Measurements from ENCODE around the gene PXMP2.
"Not testable (repeated sequence)": the region's sequence is repeated elsewhere in the genome, so short reads cannot be mapped to it uniquely, and the experiment has no call there.

The PXMP2 gene

DNA sequence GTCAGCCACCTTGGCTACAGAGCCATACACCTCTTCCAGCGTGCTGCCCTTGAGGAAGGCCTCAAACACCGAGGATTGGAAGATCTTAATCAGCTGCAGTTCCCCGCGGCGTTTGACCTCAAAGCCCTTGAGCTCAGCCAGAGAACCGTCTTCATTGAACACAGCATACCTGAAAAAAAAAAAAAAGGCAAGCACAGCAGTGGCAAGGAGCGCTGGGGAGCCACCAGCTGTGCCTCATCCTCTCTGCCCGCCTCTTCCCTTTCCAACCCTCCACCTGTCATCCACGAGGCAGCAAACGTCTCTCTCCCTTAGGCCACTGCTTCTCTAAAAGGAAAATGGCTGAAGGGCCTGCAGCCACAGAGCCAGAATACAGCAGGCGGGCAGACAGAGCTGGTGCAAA is 26.4 kb upstream of the PXMP2 start:
- no peak for DNase-seq

DNA sequence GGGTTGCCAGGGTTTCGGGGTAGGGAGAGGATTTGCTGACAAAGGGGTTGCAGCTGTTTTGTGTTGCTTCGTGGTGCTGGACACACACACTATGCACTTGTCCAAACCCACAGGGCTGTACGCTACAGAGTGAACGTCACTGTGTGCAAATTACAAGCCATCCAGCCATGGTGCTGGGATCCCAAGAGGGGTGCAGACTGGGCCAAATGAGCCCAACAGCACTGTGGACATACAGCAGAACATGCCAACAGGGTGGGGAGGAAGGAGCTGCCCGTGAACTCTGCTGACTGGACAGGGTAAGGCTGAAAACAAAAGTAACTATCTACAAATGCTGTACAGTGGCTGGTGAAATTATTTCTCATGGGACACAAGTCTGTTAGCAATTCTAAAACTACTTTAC is 25.4 kb upstream of the PXMP2 start:
- no peak for DNase-seq

DNA sequence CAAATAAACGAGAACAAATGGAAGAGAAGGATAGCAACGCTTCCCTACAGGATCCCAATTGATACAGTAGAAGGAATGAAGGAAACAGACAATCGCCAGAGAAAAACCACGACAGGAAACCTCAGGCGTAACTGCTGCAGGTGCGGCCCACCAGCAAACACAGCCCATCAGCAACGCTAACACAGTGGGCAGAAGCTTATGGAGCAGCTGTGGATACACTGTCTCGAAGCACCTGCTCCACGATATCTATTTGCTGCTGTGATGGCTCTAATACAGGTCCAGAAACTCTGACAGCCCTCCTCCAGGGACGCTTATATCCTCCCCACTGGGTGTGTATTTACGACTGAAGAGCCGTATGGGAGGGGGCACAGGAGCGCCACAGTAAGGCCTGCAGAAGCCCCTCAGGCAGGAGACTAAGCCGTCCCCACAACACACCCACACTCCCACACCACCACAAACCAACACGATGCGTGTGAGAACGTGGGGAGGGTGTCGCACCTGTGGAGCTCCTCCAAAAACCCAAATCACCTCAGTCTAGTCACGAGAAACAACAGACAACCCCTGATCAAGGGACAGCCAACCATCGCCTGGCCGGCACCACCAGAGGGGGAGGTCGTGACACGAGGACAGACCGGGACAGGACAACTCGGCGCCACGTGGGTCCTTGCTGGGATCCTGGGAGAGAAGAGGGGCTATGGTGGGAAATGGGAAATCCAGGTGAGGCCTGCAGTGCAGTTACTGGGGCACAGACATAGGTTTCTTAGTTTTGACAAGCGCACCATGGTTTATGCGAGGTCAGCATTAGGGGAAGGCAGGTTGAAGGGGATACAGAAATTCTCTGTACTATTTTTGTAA is 24.3 kb upstream of the PXMP2 start:
- DNase-seq: no peak

DNA sequence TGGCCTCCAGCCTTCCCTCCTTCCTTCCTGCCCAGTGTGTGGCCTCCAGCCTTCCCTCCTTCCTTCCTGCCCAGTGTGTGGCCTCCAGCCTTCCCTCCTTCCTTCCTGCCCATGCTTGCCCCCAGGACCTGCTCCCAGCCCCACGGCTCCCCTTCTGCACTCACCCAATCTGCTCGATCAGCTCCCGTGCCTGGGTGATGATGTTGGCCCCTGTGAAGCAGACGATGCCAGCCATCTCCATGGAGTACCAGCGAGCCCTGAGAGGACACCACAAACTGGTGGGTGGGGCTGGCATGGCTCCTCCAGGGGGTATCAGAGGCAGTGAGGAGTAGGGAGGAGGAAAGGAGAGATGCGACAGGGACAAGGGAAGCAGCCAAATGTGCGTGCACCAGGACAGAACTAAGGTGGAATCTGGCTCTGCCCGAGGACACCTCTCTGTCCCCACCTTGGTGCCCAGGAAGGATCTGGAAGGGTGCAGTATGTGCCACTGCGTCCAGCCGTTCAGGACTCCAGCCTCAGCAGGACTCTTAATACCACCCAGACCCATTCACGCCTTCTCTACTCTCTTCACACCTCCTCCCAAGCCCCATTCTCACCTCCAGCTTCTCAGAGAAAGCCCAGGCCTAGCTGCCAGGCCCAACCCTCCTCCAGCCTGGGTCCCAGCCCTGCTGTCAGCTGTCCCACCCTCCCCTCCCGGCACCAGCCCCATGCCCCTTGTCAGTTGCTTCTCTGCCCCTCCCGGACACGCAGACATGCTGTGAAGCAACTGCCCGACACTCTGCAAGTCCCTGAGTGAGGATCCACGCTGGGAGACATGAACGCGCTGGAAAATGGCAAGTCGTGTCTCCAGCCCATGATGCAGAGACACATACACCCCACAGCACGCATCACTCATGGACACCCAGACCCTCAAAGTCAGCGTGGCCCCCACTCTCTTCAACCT is 22.9 kb upstream of the PXMP2 start:
- no peak for DNase-seq

DNA sequence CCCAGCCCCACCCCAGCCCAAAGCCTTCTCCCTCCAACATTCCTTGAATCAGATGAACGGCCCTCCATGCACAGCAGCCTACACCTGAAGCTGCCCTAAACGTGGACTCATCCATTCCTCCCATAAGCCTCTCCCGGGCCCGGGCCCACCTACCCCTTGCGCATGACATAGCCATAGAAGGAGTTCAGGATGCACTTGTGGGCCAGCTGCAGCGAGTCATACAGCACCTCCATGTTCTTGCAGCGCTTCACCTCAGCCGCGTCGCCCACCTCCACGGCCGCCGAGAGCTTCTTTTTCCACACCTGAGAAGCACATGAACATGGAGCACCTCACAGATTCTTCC is 22.3 kb upstream of the PXMP2 start:
- no peak for DNase-seq

DNA sequence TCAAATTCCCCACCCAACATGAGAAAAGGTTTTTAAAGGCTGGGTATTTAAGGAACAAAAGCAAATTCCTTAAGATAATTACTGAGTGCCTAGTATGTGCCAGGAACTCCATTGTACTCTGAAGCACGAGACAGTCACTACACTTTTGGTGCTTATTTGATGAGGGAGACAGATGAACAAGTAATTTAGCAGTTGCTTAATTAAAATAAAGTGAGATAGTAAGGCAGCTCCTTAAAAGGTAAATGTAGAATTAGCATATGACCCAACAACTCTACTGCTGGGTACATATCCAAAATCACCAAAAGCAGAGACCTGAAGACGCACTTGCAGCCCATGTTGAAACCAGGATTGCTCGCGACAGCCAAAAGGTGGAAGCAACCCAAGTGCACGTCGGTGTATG is 21.6 kb upstream of the PXMP2 start:
- DNase-seq: no peak

DNA sequence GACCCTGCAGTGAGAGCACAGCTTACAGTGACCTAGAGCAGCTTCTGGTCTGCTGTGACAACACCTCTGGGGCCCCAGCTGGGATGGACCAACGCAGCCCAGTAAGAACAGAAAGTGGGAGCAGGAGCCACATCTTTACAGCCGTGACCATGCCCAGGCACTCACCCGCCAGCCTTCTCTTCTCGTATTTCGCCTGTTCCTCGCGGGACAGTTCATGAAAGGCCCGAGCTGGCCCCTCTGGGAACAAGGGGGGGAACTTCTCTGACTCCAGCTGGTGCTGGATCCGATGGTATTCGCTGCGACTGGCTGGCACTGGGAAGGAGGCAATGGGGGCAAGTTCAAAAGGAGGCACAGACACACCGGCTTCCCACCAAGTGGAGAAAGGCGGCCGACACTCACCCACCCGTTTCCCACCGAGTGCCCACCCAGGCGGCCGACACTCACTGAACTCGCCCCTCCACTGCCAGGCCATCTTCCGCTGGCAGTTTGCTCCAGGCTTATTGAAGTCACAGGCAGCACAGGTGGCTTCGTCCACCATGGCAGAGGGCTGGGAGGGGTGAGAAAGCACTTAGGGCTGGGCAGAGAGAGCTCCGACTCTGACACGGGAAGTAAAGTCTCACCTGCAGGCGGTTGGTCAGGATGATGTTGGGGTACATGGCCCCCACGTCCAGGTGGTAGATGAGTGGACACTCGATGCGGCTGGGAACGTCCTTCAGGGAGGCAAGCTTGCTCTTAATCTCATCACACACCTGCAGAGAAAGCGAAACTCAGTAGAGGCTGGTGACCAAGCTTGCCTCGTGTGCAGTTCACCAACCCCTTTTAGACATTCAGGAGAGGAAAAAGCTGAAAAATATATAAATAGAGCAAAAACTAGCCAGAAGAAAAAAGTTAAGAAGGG is 18.9 kb upstream of the PXMP2 start:
- DNase-seq: no peak

DNA sequence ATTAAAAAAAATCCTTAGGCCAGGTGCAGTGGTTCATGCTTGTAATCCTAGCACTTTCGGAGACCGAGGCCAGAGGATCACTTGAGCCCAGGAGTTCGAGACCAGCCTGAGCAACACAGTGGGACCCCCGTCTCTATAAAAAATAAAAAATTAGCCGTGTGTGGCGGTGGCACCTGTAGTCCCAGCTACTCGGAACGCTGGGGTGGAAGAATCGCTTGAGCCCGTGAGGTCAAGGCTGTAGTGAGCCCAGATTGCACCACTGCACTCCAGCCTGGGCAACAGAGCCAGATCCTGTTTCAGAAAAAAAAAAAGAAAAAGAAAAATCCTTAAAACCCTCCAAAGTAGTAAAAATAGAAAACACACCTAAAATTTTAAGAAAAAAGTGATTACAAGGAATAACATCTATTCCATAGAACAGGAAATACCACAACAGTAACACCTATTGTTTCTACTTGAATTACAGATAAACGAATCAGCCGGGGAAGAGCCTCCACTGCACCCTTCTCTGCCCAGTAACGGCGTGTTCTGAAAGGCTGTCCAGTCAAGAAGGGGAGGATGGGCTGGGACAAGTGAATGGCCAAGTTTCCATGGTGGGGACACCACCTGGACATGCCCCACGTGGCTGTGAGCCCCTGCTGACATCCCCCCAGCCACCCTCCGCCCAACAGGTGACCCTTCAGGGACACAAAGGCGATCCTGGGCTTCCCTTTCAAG is 18.1 kb upstream of the PXMP2 start:
- no peak for DNase-seq

DNA sequence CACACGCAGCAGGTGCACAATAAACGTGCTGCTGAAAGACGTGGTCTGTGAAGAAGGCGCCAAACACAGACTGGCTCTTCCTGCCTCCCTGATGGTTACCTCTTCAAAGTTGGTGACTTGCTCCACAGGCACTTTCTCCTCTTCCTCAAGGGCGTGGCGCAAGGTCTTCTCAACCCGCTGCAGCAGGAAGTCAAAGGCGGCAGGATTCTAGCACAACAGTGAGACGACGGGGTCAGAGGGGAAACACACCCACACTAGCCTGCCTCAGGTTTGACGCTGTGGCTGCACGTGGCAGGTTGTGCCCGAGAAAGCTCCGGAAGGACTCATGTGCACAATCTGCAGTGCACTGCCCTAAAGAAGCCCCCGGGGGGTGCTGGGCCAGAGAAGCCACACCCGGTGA is 15.3 kb upstream of the PXMP2 start:
- no peak for DNase-seq

DNA sequence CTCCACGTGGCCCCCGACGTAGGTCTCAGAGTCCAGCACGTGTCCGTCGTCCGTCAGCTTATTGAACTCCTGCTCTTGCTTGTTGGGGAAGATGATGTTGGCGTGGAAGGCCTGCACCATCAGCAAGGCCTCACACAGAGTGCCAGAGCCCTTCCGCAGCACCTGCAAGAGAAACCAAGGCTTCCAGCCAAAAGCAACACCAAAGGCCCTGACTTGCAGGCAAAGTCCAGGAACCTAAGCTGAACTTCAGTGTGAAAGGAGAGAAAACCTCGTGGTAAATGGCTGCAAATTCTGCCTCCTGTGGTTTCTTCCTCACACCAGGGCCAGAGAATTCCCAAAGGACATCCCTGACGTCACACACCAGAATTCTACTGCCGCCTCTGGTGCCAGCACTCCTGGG is 14.7 kb upstream of the PXMP2 start:
- no peak for DNase-seq

DNA sequence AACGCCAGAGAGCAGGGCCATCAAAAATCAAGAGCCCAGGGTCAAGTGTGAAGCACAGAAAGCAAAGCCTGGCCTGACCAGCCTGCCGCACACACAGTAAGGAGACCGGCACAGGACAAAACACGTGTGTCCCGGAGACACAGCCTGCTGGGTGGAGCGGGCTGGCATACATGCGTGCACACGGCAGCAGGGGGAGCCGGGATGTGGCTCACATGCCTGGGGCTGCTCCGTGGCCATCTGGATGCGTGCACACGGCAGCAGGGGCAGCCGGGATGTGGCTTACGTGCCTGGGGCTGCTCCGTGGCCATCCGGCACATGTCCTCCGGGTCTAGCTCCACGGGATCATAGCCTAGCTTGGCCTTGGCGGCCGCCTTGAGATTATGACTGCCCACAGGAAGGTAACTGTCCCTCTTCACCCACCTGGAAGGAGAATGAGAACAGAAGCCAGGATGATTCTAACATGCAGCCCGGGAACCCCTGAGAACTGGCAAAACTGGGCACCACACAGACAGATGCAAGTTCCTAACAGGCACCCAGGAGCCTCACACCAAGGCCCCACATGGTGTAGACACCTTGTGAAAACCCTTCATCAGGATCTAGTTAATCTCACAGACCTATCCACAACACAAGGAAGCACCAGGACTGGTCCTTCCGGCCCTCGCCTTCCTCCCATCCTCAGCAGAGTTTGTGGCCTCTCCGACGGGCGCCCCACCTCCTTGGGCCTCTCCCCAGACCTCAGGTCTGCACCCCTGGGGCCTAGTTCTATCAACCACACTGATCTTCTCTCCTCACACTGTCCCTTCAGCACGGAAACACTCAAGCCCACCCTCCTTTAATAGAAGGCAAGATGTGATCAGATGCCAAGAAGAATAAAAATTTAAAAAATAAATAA is 13.9 kb upstream of the PXMP2 start:
- DNase-seq: no peak

DNA sequence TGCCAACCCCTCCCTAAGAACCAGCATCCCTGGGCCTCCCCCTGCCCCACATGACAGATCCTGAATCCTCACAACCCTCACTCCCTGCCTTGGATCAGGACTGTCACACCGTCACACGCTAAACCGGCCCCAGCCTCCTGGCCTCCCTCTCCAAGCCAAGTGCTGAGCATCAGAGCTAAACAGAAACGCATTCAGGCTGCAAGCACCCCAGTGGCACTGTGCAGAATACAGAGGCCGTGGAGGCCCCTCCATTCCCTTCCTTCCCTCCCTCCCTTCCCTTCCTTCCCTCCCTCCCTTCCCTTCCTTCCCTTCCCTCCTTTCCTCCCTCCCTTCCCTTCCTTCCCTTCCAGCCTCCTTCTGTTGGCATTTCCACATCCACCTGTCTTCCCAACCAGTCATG is 12.8 kb upstream of the PXMP2 start:
- no peak for DNase-seq

DNA sequence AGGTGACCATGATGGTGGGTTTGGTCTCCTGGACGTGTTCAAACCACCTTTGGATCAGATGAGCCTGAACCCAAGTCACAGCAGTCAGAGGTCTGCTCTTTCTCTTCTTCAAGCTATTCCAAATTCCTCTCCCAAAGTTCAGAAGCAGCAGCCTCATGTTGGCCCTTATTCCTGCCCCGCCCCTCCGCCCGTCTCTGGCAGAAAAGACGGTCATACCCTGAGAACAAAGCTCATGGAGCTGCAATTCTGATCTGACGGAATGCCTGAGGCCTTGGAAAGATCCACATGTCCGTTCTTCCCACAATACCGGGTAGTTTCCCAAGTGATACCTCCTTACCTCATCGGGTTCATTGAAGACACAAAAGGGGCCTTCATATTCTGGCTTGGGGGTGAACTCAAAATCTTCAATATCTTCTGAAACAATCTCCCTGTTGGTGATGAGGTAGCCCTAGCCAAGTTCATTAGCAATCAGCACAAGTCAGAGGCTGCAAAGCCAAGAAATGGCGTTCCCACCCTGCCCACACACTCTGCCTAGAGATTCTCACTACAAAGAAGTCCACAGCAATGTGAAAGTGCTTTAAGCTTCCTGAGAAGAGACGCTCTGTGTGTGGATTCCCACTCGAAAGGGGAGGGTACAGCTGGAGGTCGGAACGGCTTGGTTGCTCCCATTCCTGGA is 11.5 kb upstream of the PXMP2 start:
- no peak for DNase-seq

DNA sequence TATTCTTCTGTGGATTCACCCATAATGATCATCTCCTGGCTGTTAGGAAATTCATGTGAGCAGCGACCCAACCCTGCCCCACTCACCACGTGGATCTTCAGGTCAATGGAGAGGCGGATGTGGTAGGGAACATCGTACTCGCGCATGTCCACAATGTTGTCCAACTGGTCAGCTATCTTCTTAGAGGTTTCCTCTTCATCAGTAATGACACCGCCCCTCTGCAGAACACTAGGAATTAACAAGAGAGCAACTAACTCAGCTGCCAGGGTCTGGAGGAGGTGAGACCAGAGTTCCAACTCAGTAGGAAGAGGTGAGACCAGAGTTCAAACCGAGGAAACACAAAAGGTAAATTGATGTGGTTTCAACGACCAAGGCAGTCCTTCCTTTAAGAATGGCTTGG is 9.9 kb upstream of the PXMP2 start:
- DNase-seq: no peak

DNA sequence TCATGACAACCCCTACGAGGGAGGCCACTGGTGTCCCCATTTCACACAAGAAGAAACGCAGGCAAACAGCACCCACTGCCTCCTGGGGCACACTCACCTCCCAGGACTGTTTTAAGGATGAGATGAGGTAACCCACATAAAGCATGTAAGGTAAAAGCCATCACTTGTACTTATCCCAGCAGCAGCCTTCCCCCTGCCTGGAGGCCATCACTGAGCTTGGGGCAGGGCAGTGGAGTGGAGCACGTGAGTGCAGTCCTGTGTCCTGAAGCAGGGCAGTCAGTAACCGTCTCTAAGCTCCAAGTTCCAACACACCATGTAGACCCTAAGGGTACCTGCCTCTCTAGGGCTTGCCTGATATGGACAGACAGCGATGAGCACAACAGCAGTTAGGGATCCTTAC is 2.0 kb upstream of the PXMP2 start:
- DNase-seq: no peak

DNA sequence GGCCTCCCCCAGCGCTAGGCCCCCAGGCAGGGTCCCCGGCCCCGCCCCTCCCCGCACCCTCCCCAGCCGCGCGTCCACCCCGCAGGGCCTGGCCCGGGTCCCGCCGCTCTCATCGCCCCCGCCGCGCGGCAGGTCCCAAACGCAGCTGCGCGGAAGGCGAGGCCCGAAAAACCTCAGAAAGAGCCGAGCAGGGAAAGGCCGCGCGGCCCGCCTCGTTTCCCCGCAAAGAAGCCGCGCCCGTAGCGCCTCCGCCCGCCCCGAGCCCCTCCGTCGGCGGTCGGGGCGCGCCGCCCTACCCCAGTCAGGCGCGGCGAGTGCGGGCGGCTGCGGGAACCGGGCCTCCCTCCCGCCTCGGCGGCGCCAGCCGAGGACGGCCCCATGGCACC is 569 bp upstream of the PXMP2 start:
- DNase-seq: no peak

DNA sequence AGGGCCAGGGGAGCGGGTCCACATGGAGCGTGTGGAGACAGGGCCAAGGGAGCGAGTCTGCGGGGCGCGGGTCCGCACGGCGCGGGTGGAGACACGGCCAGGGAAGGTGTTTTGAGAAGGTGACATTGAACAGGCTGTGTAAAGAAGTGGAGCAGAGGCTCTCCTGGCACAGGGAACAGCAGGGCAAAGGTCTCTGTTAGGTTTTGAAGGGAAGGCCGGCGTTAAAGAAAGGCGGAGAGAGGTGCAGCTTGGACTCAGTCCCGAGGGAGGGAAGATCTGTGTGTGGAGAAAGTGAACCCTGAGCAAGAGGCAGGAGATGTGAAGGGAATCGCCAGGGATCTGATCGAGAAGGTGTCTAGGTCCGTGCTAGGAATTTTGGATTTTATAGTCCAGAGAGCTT is 1.8 kb downstream of the PXMP2 start:
- no peak for DNase-seq

DNA sequence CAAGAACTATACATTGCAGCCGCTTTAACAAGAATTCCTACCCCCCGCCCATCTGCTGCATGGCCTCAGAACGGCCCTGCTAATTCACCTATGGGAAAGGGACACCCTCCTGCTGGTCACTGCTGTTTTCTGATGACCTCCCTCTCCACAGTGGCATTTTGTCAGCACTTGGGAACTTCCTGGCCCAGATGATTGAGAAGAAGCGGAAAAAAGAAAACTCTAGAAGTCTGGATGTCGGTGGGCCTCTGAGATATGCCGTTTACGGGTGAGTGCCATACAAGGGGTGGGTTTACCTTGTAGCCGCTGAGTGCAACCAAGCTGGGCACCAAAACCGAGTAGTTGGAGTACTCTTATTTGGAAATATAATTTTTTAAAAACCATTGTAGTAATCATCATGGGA is 2.7 kb downstream of the PXMP2 start:
- DNase-seq: no peak

DNA sequence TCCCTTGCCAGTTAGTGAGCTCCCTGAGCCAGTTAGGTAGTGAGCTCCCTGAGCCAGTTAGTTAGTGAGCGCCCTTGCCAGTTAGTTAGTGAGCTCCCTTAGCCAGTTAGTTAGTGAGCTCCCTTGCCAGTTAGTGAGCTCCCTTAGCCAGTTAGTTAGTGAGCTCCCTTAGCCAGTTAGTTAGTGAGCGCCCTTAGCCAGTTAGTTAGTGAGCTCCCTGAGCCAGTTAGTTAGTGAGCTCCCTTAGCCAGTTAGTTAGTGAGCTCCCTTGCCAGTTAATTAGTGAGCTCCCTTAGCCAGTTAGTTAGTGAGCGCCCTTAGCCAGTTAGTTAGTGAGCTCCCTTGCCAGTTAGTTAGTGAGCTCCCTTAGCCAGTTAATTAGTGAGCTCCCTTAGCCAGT is 4.6 kb downstream of the PXMP2 start:
- DNase-seq: not testable (repeated sequence)

DNA sequence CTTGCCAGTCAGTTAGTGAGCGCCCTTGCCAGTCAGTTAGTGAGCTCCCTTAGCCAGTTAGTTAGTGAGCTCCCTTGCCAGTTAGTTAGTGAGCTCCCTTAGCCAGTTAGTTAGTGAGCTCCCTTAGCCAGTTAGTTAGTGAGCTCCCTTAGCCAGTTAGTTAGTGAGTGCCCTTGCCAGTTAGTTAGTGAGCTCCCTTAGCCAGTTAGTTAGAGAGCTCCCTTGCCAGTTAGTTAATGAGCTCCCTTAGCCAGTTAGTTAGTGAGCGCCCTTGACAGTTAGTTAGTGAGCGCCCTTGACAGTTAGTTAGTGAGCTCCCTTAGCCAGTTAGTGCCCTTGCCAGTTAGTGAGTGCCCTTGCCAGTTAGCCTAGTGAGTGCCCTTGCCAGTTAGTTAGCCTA is 7.5 kb downstream of the PXMP2 start:
- not testable (repeated sequence) for DNase-seq

DNA sequence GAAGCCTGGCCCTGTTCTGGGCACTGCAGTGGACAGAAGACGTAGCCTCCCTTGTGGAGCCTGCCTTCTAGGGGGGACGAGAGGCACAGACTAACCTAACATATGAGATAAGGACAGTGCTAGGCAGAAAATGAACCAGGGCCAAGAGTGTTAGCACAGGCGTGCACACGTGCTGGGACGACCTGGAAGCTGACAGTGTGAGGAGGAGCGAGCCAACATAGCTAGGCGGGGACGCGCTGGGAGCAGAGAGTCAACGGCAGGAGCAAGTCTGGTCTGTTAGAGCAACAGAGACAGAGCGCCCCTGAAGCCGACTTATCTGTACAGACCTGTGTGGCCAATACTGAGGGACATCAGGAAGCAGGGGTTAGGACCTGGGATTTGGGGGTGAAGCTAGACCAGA is 8.0 kb downstream of the PXMP2 start:
- no peak for DNase-seq
